Activated T-cell treated with anti-CD3 and anti-CD28 coated beads for 1 hour (primary cell): Measurements from ENCODE around the gene HEMK1.

Experiments
- DNase-seq: peaks from one replicate; pipeline ENCODE4 v3.0.0-alpha.2; 2020; ENCODE audit warnings: low read depth

HEMK1 gene

GRCh38 chr3:50542177-50543034 is 26.9 kb upstream of the HEMK1 start:
- peak; percentile 48 for DNase-seq

- DNase-seq: no peak
These were observed 23.5 kb upstream of the HEMK1 start for GRCh38 chr3:50545781-50546180.

GRCh38 chr3:50549226-50549625 is 20.1 kb upstream of the HEMK1 start:
- no peak for DNase-seq

- DNase-seq: peak; percentile 57
These were observed 19.1 kb upstream of the HEMK1 start for GRCh38 chr3:50550079-50550736.

GRCh38 chr3:50551054-50551659 is 18.2 kb upstream of the HEMK1 start:
- DNase-seq: no peak

GRCh38 chr3:50551681-50552435 is 17.5 kb upstream of the HEMK1 start:
- no peak for DNase-seq

- no peak for DNase-seq
These were observed 16.7 kb upstream of the HEMK1 start for GRCh38 chr3:50552598-50552997.

GRCh38 chr3:50554553-50554952 is 14.8 kb upstream of the HEMK1 start:
- no peak for DNase-seq

GRCh38 chr3:50557106-50557505 is 12.2 kb upstream of the HEMK1 start:
- no peak for DNase-seq

- DNase-seq: no peak
These were observed 11.4 kb upstream of the HEMK1 start for GRCh38 chr3:50557915-50558314.

GRCh38 chr3:50559702-50560101 is 9.6 kb upstream of the HEMK1 start:
- DNase-seq: no peak

- no peak for DNase-seq
These were observed 6.5 kb upstream of the HEMK1 start for GRCh38 chr3:50562861-50563260.

GRCh38 chr3:50563867-50564266 is 5.5 kb upstream of the HEMK1 start:
- DNase-seq: no peak

- no peak for DNase-seq
These were observed 5.0 kb upstream of the HEMK1 start for GRCh38 chr3:50564321-50564720.

GRCh38 chr3:50567011-50567385 is 2.3 kb upstream of the HEMK1 start:
- no peak for DNase-seq

GRCh38 chr3:50567386-50568167 is 1.7 kb upstream of the HEMK1 start, which contains the start of gene C3orf18:
TSS of gene C3orf18 (minus strand) at chr3:50567747. CDS start at chr3:50565699, 2,048 bp downstream.
- DNase-seq: peak; percentile 92

- no peak for DNase-seq
These were observed 1.4 kb downstream of the HEMK1 start for GRCh38 chr3:50570508-50571279.

GRCh38 chr3:50571486-50571885 is 2.2 kb downstream of the HEMK1 start:
- no peak for DNase-seq

GRCh38 chr3:50572158-50572557 is 2.8 kb downstream of the HEMK1 start:
- DNase-seq: peak; percentile 78

- DNase-seq: no peak
These were observed 3.6 kb downstream of the HEMK1 start for GRCh38 chr3:50572801-50573371.
